RWPE1 (cell line): ENCODE data around the gene RALGPS1.
"Not testable (repeated sequence)": the region's sequence is repeated elsewhere in the genome, so short reads cannot be mapped to it uniquely, and the experiment has no call there.

Experiments used
- CTCF ChIA-PET: fragments of 350-600 bp; sonication (Branson Sonifier 250); formaldehyde crosslinking; extraction: SDS; loops from one replicate; lab custom pipeline; 2021; lab: Yijun Ruan, JAX
- POLR2A ChIA-PET: fragments of 400-600 bp; formaldehyde crosslinking; extraction: SDS; loops from one replicate; lab custom pipeline; 2020; ENCODE audit warnings: antibody characterized with exemption; ENCODE audit not compliant: low non-redundant PET; lab: Yijun Ruan, JAX
- DNase-seq: peaks from one replicate; pipeline ENCODE4 v3.0.0; 2012; ENCODE audit warnings: low spot score
- H3K27ac ChIP-seq: fragments of 450-650 bp; 2 replicates; pipeline ENCODE4 v1.5.1; 2017
- TF ChIP-seq, protein P1 (sequence below): fragments of 450-650 bp; conservative IDR thresholded peaks from 2 replicates; pipeline ENCODE4 v1.5.1; 2017; ENCODE audit warnings: low read depth, mild to moderate bottlenecking

Gene RALGPS1

DNA sequence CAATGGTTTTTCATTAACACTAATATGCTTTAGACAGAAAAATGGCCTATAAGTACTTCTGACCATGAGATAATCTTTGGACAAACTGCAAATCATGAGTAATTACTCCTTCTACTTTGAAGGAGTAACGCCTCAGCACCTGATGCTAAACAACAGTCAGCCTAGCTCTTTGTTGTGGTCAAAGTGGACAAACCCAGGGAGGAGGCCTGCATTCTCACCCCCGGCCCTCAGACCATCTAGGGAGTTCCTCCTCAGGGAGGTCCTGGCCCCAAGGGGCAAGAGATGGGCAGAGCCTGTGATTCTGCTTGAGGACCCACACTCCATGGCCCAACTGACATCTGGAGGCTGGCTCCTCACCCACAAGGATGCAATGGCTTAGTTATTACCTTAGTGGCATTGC, 256.1 kb downstream of the RALGPS1 start:
- TF ChIP-seq, protein P1, sequence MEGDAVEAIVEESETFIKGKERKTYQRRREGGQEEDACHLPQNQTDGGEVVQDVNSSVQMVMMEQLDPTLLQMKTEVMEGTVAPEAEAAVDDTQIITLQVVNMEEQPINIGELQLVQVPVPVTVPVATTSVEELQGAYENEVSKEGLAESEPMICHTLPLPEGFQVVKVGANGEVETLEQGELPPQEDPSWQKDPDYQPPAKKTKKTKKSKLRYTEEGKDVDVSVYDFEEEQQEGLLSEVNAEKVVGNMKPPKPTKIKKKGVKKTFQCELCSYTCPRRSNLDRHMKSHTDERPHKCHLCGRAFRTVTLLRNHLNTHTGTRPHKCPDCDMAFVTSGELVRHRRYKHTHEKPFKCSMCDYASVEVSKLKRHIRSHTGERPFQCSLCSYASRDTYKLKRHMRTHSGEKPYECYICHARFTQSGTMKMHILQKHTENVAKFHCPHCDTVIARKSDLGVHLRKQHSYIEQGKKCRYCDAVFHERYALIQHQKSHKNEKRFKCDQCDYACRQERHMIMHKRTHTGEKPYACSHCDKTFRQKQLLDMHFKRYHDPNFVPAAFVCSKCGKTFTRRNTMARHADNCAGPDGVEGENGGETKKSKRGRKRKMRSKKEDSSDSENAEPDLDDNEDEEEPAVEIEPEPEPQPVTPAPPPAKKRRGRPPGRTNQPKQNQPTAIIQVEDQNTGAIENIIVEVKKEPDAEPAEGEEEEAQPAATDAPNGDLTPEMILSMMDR, result no peak
- ChIA-PET CTCF (interaction anchor here (0.6 to 1.4 kb wide), 2 partner anchors 9 to 105 kb away, joined by 4 to 5 read pairs; no protein-coding TSS in a partner anchor), POLR2A (no interaction called here)
- H3K27ac ChIP-seq, result no peak overlapping the region
- no peak for DNase-seq

DNA sequence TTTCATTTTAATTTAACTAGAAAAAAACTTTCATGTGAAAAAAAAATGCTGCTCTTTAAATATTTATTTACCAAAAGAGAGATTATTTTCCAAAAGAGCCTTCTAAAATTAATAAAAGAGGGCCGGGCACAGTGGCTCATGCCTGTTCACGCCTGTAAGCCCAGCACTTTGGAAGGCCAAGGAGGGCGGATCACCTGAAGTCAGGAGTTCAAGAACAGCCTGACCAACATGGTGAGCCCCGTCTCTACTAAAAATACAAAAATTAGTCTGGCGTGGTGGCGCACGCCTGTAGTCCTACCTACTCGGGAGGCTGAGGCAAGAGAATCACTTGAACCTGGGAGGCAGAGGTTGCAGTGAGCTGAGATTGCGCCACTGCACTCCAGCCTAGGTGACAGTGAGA, 256.8 kb downstream of the RALGPS1 start:
- H3K27ac ChIP-seq, DNase-seq, POLR2A ChIA-PET: not testable (repeated sequence)
- CTCF ChIA-PET, result interaction anchor here (0.5 kb wide), 1 partner anchor 221 kb away, joined by 3 read pairs; no protein-coding TSS in a partner anchor

DNA sequence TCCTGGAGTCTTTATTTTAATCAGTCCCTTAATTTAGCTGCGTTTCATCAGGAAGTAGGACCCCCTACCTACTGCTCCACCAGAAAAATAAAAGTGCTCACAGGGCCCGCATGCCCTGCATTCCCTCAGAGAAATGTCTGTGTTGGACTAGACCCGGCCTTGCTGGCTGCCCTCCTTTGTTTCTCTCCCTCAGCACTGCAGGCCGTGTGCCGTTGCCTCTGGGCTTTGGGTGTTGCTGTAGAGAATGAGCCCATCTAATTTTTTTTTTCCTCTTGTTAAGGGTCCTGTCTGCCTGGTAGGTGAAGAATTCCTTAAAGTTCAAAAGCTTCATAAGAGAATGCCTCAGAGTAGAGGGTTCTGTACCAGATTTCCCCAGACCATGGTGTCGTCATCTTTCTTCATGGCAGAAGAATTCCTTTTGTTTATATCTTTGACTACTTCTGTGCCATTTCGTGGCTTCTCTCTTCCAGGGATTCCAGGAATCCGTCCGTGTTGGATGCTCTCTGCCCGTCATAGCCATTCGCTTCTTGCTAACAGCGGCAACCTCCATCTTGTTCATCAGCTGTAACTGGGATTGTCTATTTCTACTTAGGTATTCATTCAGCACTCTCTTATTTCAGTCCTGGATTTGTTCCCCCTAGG, 257.6 kb downstream of the RALGPS1 start:
- no peak for DNase-seq
- TF ChIP-seq, protein P1, result no peak
- ChIA-PET POLR2A (no interaction called here), CTCF (no interaction called here)
- H3K27ac ChIP-seq, result no peak overlapping the region

DNA sequence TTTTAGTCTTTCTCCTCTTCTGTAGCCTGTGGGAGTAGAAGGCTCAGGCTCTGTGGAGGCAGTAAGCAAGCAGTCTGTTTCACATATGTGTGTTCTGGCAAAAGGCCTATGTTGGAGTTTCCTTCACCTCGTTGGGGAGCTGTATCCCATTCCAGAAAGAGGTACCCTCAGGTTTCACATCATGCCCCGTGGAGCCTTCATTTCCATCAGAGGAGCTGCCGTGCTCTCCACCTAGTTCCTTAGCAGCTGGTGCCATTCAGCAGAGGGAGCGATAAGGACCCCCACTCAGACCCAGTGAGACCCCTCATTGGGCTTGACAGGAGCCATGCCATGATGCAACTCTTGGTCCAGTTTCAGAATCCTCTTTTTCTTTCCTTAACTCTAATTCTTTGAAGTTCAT, 258.5 kb downstream of the RALGPS1 start:
- ChIA-PET POLR2A (no interaction called here), CTCF (interaction anchor here (0.6 kb wide), 1 partner anchor 466 kb away, joined by 4 read pairs; no protein-coding TSS in a partner anchor)
- no peak overlapping the region for H3K27ac ChIP-seq
- TF ChIP-seq, protein P1, result no peak
- no peak for DNase-seq

DNA sequence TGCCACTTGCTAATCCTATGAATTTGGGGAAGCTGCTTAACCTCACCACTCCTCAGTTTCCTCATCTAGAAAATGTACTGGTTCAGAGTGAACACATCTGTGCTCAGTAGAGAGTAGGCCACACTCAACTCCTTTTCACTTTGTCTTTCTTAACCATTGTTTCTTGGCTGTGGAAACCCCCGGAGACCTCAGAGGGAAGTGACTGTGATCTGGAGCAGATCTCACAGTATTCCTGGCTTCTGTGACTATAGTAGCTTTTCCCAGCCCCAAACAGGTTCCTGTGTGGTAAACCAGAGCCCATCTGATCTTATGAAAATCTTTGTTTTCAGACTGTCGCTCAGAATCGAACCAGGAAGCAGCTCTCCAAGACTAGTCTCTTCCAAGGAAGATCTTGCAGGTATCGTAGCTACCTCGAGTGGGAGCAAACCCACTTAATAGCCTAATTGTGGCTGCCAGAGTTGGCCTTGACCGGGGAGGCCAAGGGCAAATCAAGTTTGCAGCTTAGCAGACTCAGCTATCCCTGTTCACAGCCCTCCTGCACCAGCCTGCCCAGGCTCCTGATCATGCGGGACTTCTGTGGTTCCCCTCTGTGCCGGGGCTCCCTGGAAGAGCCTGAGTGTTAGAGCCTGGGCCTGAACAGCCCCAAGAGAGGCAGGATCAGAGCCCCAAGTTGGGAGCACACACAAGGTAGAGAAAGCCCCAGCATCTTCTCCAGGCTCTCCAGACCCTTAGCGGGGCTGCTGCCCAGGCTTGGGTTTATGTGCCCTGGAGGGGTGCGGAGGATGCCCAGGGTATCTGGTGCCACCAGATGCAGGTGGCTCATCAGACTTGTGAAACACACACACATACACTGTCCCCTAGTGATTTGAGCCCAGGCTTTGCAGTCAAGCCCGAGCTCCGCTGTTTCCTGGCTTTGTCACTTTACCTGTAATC, 260.1 kb downstream of the RALGPS1 start:
- DNase-seq, result no peak
- CTCF ChIA-PET, result interaction anchor here (0.6 to 0.7 kb wide), 2 partner anchors 110 to 193 kb away, joined by 3 read pairs; no protein-coding TSS in a partner anchor
- POLR2A ChIA-PET, result no interaction called here
- TF ChIP-seq, protein P1, result no peak
- H3K27ac ChIP-seq, result no peak overlapping the region

DNA sequence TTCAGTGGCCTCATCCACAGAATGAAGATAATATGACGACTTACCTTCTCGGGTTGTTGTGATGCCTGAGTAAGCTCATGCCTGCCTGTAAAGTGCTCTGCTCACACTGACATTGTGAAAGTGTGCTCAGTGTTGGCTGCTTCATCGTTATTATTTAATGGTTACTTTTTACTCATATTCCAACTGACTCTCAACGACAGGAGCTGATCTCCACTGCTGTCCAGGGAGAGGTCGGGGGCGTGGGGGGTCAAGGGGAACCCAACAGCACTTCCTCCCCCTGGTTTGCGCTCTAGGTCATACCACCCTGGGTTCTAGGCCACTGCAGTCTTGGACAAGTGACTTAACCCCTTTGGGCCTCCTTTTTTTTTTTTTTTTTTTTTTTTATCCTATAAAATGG, 260.7 kb downstream of the RALGPS1 start:
- TF ChIP-seq, protein P1, result no peak
- CTCF ChIA-PET, result interaction anchor here (0.7 kb wide), 2 partner anchors 194 to 247 kb away, joined by 3 read pairs; no protein-coding TSS in a partner anchor
- POLR2A ChIA-PET, result no interaction called here

More for the DNA sequence above, 260.7 kb downstream of the RALGPS1 start:
- H3K27ac ChIP-seq, result no peak overlapping the region
- DNase-seq, result no peak
